Mesenchymal stem cell (in vitro differentiated cells and primary cell): ENCODE data around the gene TGM2.

Experiments
- DNase-seq: peaks from one replicate; pipeline ENCODE4 v3.0.0-alpha.2; 2013
- H2AFZ ChIP-seq: one replicate; pipeline ENCODE4 v1.6.1; 2013; ENCODE audit warnings: low read depth, mild to moderate bottlenecking, control low read depth, inconsistent platforms, low read length, moderate library complexity
- H2AK5ac ChIP-seq: 2 replicates; pipeline ENCODE4 v1.6.1; 2013; ENCODE audit warnings: low read length, moderate library complexity, mild to moderate bottlenecking, inconsistent platforms; ENCODE audit not compliant: severe bottlenecking
- H2BK120ac ChIP-seq: one replicate; pipeline ENCODE4 v1.6.1; 2013; ENCODE audit warnings: low read depth, mild to moderate bottlenecking, inconsistent platforms, low read length, moderate library complexity
- H2BK12ac ChIP-seq, 2 experiments: one replicate each; pipeline ENCODE4 v1.6.1; 2013; ENCODE audit warnings: inconsistent platforms in 2 of 2, low read length in 2 of 2, mild to moderate bottlenecking in 2 of 2, moderate library complexity in 2 of 2, control low read depth in 1 of 2
- H2BK15ac ChIP-seq: one replicate; pipeline ENCODE4 v1.6.1; 2013; ENCODE audit warnings: mild to moderate bottlenecking, low read depth, inconsistent platforms; ENCODE audit not compliant: poor library complexity, severe bottlenecking
- H2BK5ac ChIP-seq: 2 replicates; pipeline ENCODE4 v1.6.1; 2013; ENCODE audit warnings: low read depth, mild to moderate bottlenecking, low read length, control low read depth, inconsistent platforms; ENCODE audit not compliant: poor library complexity, severe bottlenecking
- H3K14ac ChIP-seq, 2 experiments: one replicate each; pipeline ENCODE4 v1.6.1; 2013; ENCODE audit warnings: inconsistent platforms in 2 of 2, low read length in 2 of 2, control low read depth in 1 of 2, mild to moderate bottlenecking in 1 of 2, moderate library complexity in 1 of 2
- H3K18ac ChIP-seq, 2 experiments: one replicate each; pipeline ENCODE4 v1.6.1; 2013; ENCODE audit warnings: inconsistent platforms in 2 of 2, low read length in 2 of 2, control low read depth in 1 of 2, low read depth in 1 of 2, mild to moderate bottlenecking in 1 of 2
- H3K23ac ChIP-seq, 2 experiments: one replicate each; pipeline ENCODE4 v1.6.1; 2013; ENCODE audit warnings: inconsistent platforms in 2 of 2, low read length in 2 of 2, mild to moderate bottlenecking in 2 of 2, moderate library complexity in 2 of 2, control low read depth in 1 of 2
- H3K27ac ChIP-seq: 2 replicates; pipeline ENCODE4 v1.5.1; 2013; ENCODE audit warnings: mild to moderate bottlenecking, moderate library complexity, low read length, control low read depth, inconsistent platforms; ENCODE audit not compliant: poor library complexity, severe bottlenecking
- H3K27me3 ChIP-seq, 2 experiments: 2 replicates each; pipeline versions ENCODE4 v1.6.1 to v1.7.0; 2013; ENCODE audit warnings: low read length in 2 of 2, mild to moderate bottlenecking in 2 of 2, moderate library complexity in 2 of 2, control low read depth in 1 of 2, inconsistent platforms in 1 of 2; ENCODE audit not compliant: control insufficient read depth in 1 of 2, insufficient read depth in 1 of 2
- H3K36me3 ChIP-seq, 2 experiments: 2 replicates each; pipeline versions ENCODE4 v1.6.1 to v1.7.0; 2013; ENCODE audit warnings: low read length in 2 of 2, control low read depth in 1 of 2, inconsistent platforms in 1 of 2, low read depth in 1 of 2, mild to moderate bottlenecking in 1 of 2; ENCODE audit not compliant: insufficient read depth in 2 of 2, control insufficient read depth in 1 of 2
- H3K4ac ChIP-seq, 2 experiments: one replicate each; pipeline ENCODE4 v1.6.1; 2013; ENCODE audit warnings: inconsistent platforms in 2 of 2, low read length in 2 of 2, mild to moderate bottlenecking in 2 of 2, moderate library complexity in 2 of 2, control low read depth in 1 of 2, low read depth in 1 of 2
- H3K4me1 ChIP-seq: 2 replicates; pipeline ENCODE4 v1.6.1; 2013; ENCODE audit warnings: low read depth, low read length, control low read depth; ENCODE audit not compliant: control insufficient read depth, insufficient read depth
- H3K4me2 ChIP-seq: 2 replicates; pipeline ENCODE4 v1.6.1; 2013; ENCODE audit warnings: low read length, mild to moderate bottlenecking, inconsistent platforms; ENCODE audit not compliant: poor library complexity, severe bottlenecking
- H3K4me3 ChIP-seq, 2 experiments: 2 replicates each; pipeline versions ENCODE4 v1.5.1 to v1.7.0; 2013; ENCODE audit warnings: low read length in 2 of 2, mild to moderate bottlenecking in 2 of 2, control low read depth in 1 of 2, low read depth in 1 of 2; ENCODE audit not compliant: insufficient read depth in 1 of 2
- H3K79me1 ChIP-seq: replicated peaks from 2 replicates; pipeline ENCODE4 v1.6.1; 2013; ENCODE audit warnings: mild to moderate bottlenecking, control low read depth, low read length, inconsistent platforms; ENCODE audit not compliant: poor library complexity, severe bottlenecking
- H3K9ac ChIP-seq: 2 replicates; pipeline ENCODE4 v1.7.0; 2013; ENCODE audit warnings: mild to moderate bottlenecking, low read length, moderate library complexity
- H3K9me3 ChIP-seq: 2 replicates; pipeline ENCODE4 v1.7.0; 2013; ENCODE audit warnings: mild to moderate bottlenecking, low read length; ENCODE audit not compliant: control insufficient read depth
- H4K8ac ChIP-seq: one replicate; pipeline ENCODE4 v1.6.1; 2013; ENCODE audit warnings: inconsistent platforms, mild to moderate bottlenecking, low read length, moderate library complexity
- H4K91ac ChIP-seq: one replicate; pipeline ENCODE4 v1.6.1; 2013; ENCODE audit warnings: mild to moderate bottlenecking, low read length, inconsistent platforms
- WGBS: methylation state at CpG from one replicate; pipeline ENCODE4 v1.1.7; 2013; ENCODE audit warnings: mixed read lengths; 5-methylcytosine and 5-hydroxymethylcytosine counted together

TGM2 gene

GRCh38 chr20:38159566-38159956 is 5.5 kb downstream of the TGM2 start:
- H3K4me1 ChIP-seq = peaks cover 7% of the 10 kb centered on the region
- no peak for DNase-seq
- H3K4ac ChIP-seq = no peak overlapping the region
- peaks cover 0 to 4% of the 10 kb centered on the region in 2 experiments for H3K36me3 ChIP-seq
- 88% methylated on average over 5 of the region's 5 CpGs for WGBS
- H3K27ac ChIP-seq = no peak overlapping the region
- no peak overlapping the region for H3K14ac ChIP-seq
- H3K79me1 ChIP-seq = no peaks in the 10 kb centered on the region
- H3K4me3 ChIP-seq = no peak overlapping the region
- peaks cover 0 to 2% of the 10 kb centered on the region in 2 experiments for H3K27me3 ChIP-seq
- H3K23ac ChIP-seq = no peak overlapping the region
- H2AK5ac ChIP-seq = no peak overlapping the region
- no peak overlapping the region for H3K9ac ChIP-seq
- no peak overlapping the region for H3K18ac ChIP-seq
- no peak overlapping the region for H2BK5ac ChIP-seq
- peak overlapping the region; percentile 39 for H2BK15ac ChIP-seq
- no peaks in the 10 kb centered on the region for H3K9me3 ChIP-seq
- no peak overlapping the region for H2AFZ ChIP-seq
- H4K91ac ChIP-seq = no peak overlapping the region
- no peak overlapping the region for H3K4me2 ChIP-seq
- no peak overlapping the region for H2BK12ac ChIP-seq
- no peak overlapping the region for H2BK120ac ChIP-seq
- no peak overlapping the region for H4K8ac ChIP-seq

- Histone ChIP-seq H4K91ac (no peak overlapping the region), H2BK15ac (peak overlapping the region; percentile 13), H3K23ac (no peak overlapping the region), H3K9me3 (no peaks in the 10 kb centered on the region), H3K14ac (no peak overlapping the region), H2BK120ac (no peak overlapping the region), H3K4me3 (no peak overlapping the region), H3K18ac (no peak overlapping the region), H3K4me1 (peaks cover 7% of the 10 kb centered on the region), H3K4ac (no peak overlapping the region), H2BK12ac (peak overlapping the region in 1 of 2 experiments; percentile 25), H3K36me3 (peaks cover 0 to 4% of the 10 kb centered on the region in 2 experiments), H3K9ac (no peak overlapping the region), H2AFZ (no peak overlapping the region), H3K79me1 (no peaks in the 10 kb centered on the region), H2BK5ac (no peak overlapping the region), H4K8ac (peak overlapping the region; percentile 48), H3K27ac (no peak overlapping the region), H3K4me2 (no peak overlapping the region), H3K27me3 (no peaks in the 10 kb centered on the region), H2AK5ac (no peak overlapping the region)
- 71% methylated on average over 13 of the region's 14 CpGs for WGBS
- DNase-seq = no peak
These were observed 6.2 kb downstream of the TGM2 start for GRCh38 chr20:38158701-38159351.

- 93% methylated on average over 14 of the region's 14 CpGs for WGBS
- peak overlapping the region in 1 of 2 experiments; percentile 45 for H2BK12ac ChIP-seq
These were observed 7.2 kb downstream of the TGM2 start for GRCh38 chr20:38157635-38158495.

GRCh38 chr20:38156888-38157634 is 8.0 kb downstream of the TGM2 start:
- no peak overlapping the region for H2BK5ac ChIP-seq
- H4K8ac ChIP-seq = no peak overlapping the region
- H3K18ac ChIP-seq = no peak overlapping the region
- H3K14ac ChIP-seq = no peak overlapping the region
- H3K4ac ChIP-seq = peak overlapping the region in 1 of 2 experiments; percentile 63
- H3K9me3 ChIP-seq = no peaks in the 10 kb centered on the region
- no peak overlapping the region for H2AK5ac ChIP-seq
- no peak overlapping the region for H2AFZ ChIP-seq
- H4K91ac ChIP-seq = no peak overlapping the region
- H3K4me1 ChIP-seq = peaks cover 16% of the 10 kb centered on the region
- H3K27ac ChIP-seq = no peak overlapping the region
- no peak overlapping the region for H2BK120ac ChIP-seq
- H3K79me1 ChIP-seq = no peaks in the 10 kb centered on the region
- no peaks in the 10 kb centered on the region for H3K27me3 ChIP-seq
- peaks cover 0 to 4% of the 10 kb centered on the region in 2 experiments for H3K36me3 ChIP-seq
- no peak overlapping the region for H3K9ac ChIP-seq
- no peak overlapping the region for H2BK15ac ChIP-seq
- no peak overlapping the region for H3K4me2 ChIP-seq
- DNase-seq = no peak
- H2BK12ac ChIP-seq = no peak overlapping the region
- no peak overlapping the region for H3K23ac ChIP-seq
- no peak overlapping the region for H3K4me3 ChIP-seq
- WGBS = 83% methylated on average over 10 of the region's 11 CpGs

More at GRCh38 chr20:38157635-38158495, 7.2 kb downstream of the TGM2 start:
- no peak overlapping the region for H3K23ac ChIP-seq
- H3K79me1 ChIP-seq = no peaks in the 10 kb centered on the region
- no peak overlapping the region for H3K4ac ChIP-seq
- H2BK15ac ChIP-seq = no peak overlapping the region
- H3K27me3 ChIP-seq = no peaks in the 10 kb centered on the region
- H4K91ac ChIP-seq = no peak overlapping the region
- H3K36me3 ChIP-seq = peaks cover 0 to 4% of the 10 kb centered on the region in 2 experiments
- no peak overlapping the region for H2AK5ac ChIP-seq
- no peak overlapping the region for H3K4me3 ChIP-seq
- H3K4me2 ChIP-seq = no peak overlapping the region
- no peaks in the 10 kb centered on the region for H3K9me3 ChIP-seq
- H3K9ac ChIP-seq = no peak overlapping the region
- H4K8ac ChIP-seq = no peak overlapping the region
- H3K18ac ChIP-seq = peak overlapping the region in 1 of 2 experiments; percentile 29
- H2BK5ac ChIP-seq = no peak overlapping the region
- no peak overlapping the region for H2AFZ ChIP-seq
- peaks cover 9% of the 10 kb centered on the region for H3K4me1 ChIP-seq
- H3K27ac ChIP-seq = no peak overlapping the region
- H2BK120ac ChIP-seq = no peak overlapping the region
- no peak overlapping the region for H3K14ac ChIP-seq
- DNase-seq = no peak
